ENCODE measurements around the gene AGAP1.

The AGAP1 gene

GRCh38 chr2:236106761-236107160, 612.9 kb downstream of the AGAP1 start:
- no peak for DNase-seq (ENCODE audit: low spot score)

GRCh38 chr2:236107536-236107935, 613.7 kb downstream of the AGAP1 start:
- no peak for DNase-seq (ENCODE audit: low spot score)

- no peak for DNase-seq (ENCODE audit: low spot score)
Observed at GRCh38 chr2:236107942-236108625, 614.2 kb downstream of the AGAP1 start.

GRCh38 chr2:236109061-236109460, 615.2 kb downstream of the AGAP1 start:
- DNase-seq (ENCODE audit: low spot score) = no peak

- no peak for DNase-seq (ENCODE audit: low spot score)
Observed at GRCh38 chr2:236109473-236109872, 615.6 kb downstream of the AGAP1 start.

- no peak for DNase-seq (ENCODE audit: low spot score)
Observed at GRCh38 chr2:236112466-236112865, 618.6 kb downstream of the AGAP1 start.

- no peak for DNase-seq (ENCODE audit: low spot score)
Observed at GRCh38 chr2:236113425-236113824, 619.6 kb downstream of the AGAP1 start.

GRCh38 chr2:236113948-236114347, 620.1 kb downstream of the AGAP1 start:
- DNase-seq (ENCODE audit: low spot score) = no peak

GRCh38 chr2:236114959-236115358, 621.1 kb downstream of the AGAP1 start:
- DNase-seq (ENCODE audit: low spot score) = no peak

GRCh38 chr2:236117401-236117800, 623.6 kb downstream of the AGAP1 start:
- no peak for DNase-seq (ENCODE audit: low spot score)

GRCh38 chr2:236117861-236118269, 624.0 kb downstream of the AGAP1 start:
- peak; percentile 63 for DNase-seq (ENCODE audit: low spot score)

- no peak for DNase-seq (ENCODE audit: low spot score)
Observed at GRCh38 chr2:236119003-236119402, 625.2 kb downstream of the AGAP1 start.

GRCh38 chr2:236119476-236119875, 625.6 kb downstream of the AGAP1 start:
- DNase-seq (ENCODE audit: low spot score) = no peak

GRCh38 chr2:236120141-236120601, 626.3 kb downstream of the AGAP1 start:
- no peak for DNase-seq (ENCODE audit: low spot score)

- DNase-seq (ENCODE audit: low spot score) = no peak
Observed at GRCh38 chr2:236120829-236121228, 627.0 kb downstream of the AGAP1 start.

GRCh38 chr2:236121546-236121945, 627.7 kb downstream of the AGAP1 start:
- no peak for DNase-seq (ENCODE audit: low spot score)

- DNase-seq (ENCODE audit: low spot score) = no peak
Observed at GRCh38 chr2:236122236-236122635, 628.4 kb downstream of the AGAP1 start.

- DNase-seq (ENCODE audit: low spot score) = no peak
Observed at GRCh38 chr2:236123716-236124115, 629.9 kb downstream of the AGAP1 start.

GRCh38 chr2:236124182-236124893, 630.5 kb downstream of the AGAP1 start:
- DNase-seq (ENCODE audit: low spot score) = no peak

- DNase-seq (ENCODE audit: low spot score) = no peak
Observed at GRCh38 chr2:236125541-236125940, 631.7 kb downstream of the AGAP1 start.

- no peak for DNase-seq (ENCODE audit: low spot score)
Observed at GRCh38 chr2:236127010-236127409, 633.2 kb downstream of the AGAP1 start.

- DNase-seq (ENCODE audit: low spot score) = no peak
Observed at GRCh38 chr2:236128321-236128720, 634.5 kb downstream of the AGAP1 start.

GRCh38 chr2:236129935-236130334, 636.1 kb downstream of the AGAP1 start:
- no peak for DNase-seq (ENCODE audit: low spot score)

Data from HuH-7.5 (cell line).